COR-L47 (cell line): Measurements from ENCODE around the gene PCDHB9.
"Not testable (repeated sequence)": the region's sequence is repeated elsewhere in the genome, so short reads cannot be mapped to it uniquely, and the experiment has no call there.

Source experiments
- DNase-seq: peaks from one replicate; lab custom pipeline; 2025; lab: John Stamatoyannopoulos, UW

PCDHB9 gene

GRCh38 chr5:141188682-141189081 lies 1.7 kb downstream of the PCDHB9 start:
- not testable (repeated sequence) for DNase-seq

GRCh38 chr5:141189131-141189530 lies 2.2 kb downstream of the PCDHB9 start:
- not testable (repeated sequence) for DNase-seq

- DNase-seq = peak; percentile 53
Observed at GRCh38 chr5:141192110-141192725, 5.3 kb downstream of the PCDHB9 start, which contains the start of gene PCDHB10. TSS of gene PCDHB10 (plus strand) at chr5:141192353. CDS start at chr5:141192553, 200 bp downstream.

- not testable (repeated sequence) for DNase-seq
Observed at GRCh38 chr5:141194332-141194731, 7.4 kb downstream of the PCDHB9 start.

- no peak for DNase-seq
Observed at GRCh38 chr5:141196363-141196762, 9.4 kb downstream of the PCDHB9 start.

- DNase-seq = peak; percentile 64
Observed at GRCh38 chr5:141199359-141200235, 12.6 kb downstream of the PCDHB9 start, which contains the start of gene PCDHB11. TSS of gene PCDHB11 (plus strand) at chr5:141199627. CDS start at chr5:141199775, 148 bp downstream.

GRCh38 chr5:141201126-141201525 lies 14.2 kb downstream of the PCDHB9 start:
- not testable (repeated sequence) for DNase-seq

GRCh38 chr5:141201646-141202045 lies 14.7 kb downstream of the PCDHB9 start:
- DNase-seq = not testable (repeated sequence)

- peak; percentile 59 for DNase-seq
Observed at GRCh38 chr5:141208478-141208877, 21.5 kb downstream of the PCDHB9 start, which contains the start of gene PCDHB12. TSS of gene PCDHB12 (plus strand) at chr5:141208719. CDS start at chr5:141208908, 189 bp downstream.

- not testable (repeated sequence) for DNase-seq
Observed at GRCh38 chr5:141210281-141210680, 23.3 kb downstream of the PCDHB9 start.

- not testable (repeated sequence) for DNase-seq
Observed at GRCh38 chr5:141210849-141211248, 23.9 kb downstream of the PCDHB9 start.

GRCh38 chr5:141213656-141214339 lies 26.8 kb downstream of the PCDHB9 start, which contains the start of gene PCDHB13:
TSS of gene PCDHB13 (plus strand) at chr5:141213919. CDS start at chr5:141214124, 205 bp downstream.
- DNase-seq = peak; percentile 2

GRCh38 chr5:141214583-141214982 lies 27.6 kb downstream of the PCDHB9 start:
- DNase-seq = not testable (repeated sequence)

- not testable (repeated sequence) for DNase-seq
Observed at GRCh38 chr5:141215504-141215903, 28.5 kb downstream of the PCDHB9 start.

- not testable (repeated sequence) for DNase-seq
Observed at GRCh38 chr5:141216035-141216434, 29.1 kb downstream of the PCDHB9 start.

GRCh38 chr5:141223112-141223783 lies 36.3 kb downstream of the PCDHB9 start, which contains the start of gene PCDHB14:
TSS of gene PCDHB14 (plus strand) at chr5:141223343. CDS start at chr5:141223506, 163 bp downstream.
- peak; percentile 44 for DNase-seq

GRCh38 chr5:141224844-141225243 lies 37.9 kb downstream of the PCDHB9 start:
- not testable (repeated sequence) for DNase-seq

- DNase-seq = not testable (repeated sequence)
Observed at GRCh38 chr5:141225421-141225820, 38.5 kb downstream of the PCDHB9 start.

- peak; percentile 55 for DNase-seq
Observed at GRCh38 chr5:141234109-141234667, 47.2 kb downstream of the PCDHB9 start.

GRCh38 chr5:141235922-141236321 lies 49.0 kb downstream of the PCDHB9 start:
- not testable (repeated sequence) for DNase-seq
